HCT116 (cell line): ENCODE measurements around the gene EGFR. TPM values are rescaled to one million over a fixed set of nuclear protein-coding genes. Genes with fewer than 3 reads are reported as not detected.
A peak's percentile ranks its signal among the peaks of the same experiment; 100 is the strongest.

ENCODE experiments used
- ATAC-seq: fragments of 200-7000 bp; cut with Tn5 transposase; 2 replicates; pipeline ENCODE4 v1.9.1; 2020; ENCODE audit warnings: mild to moderate bottlenecking, moderate library complexity
- BruUV-seq: library from RNA; stranded (reverse); fragments of 400-500 nt; replicated peaks from 2 replicates; lab custom pipeline; 2021; lab: Mats Ljungman, UMichigan
- CTCF ChIA-PET: fragments of 300-600 bp; sonication (Branson Sonifier 250); formaldehyde crosslinking; loops from one replicate; lab custom pipeline; 2021; ENCODE audit warnings: antibody characterized with exemption; lab: Charles Lee
- POLR2A ChIA-PET: fragments of 300-600, 350-600 bp; sonication (Branson Sonifier 250); formaldehyde crosslinking; loops from one replicate; lab custom pipeline; 2021; ENCODE audit warnings: antibody characterized with exemption; lab: Charles Lee
- RAD21 ChIA-PET, 2 experiments: fragments of 300-600 bp; sonication (Branson Sonifier 250); formaldehyde crosslinking; loops; one replicate each; lab custom pipeline; 2023; ENCODE audit warnings: low total read pairs in 2 of 2; ENCODE audit not compliant: uncharacterized antibody in 2 of 2, unreplicated experiment in 2 of 2, low non-redundant PET in 1 of 2; lab: Charles Lee
- DNase-seq: peaks from one replicate; pipeline ENCODE4 v3.0.0-alpha.2; 2010; ENCODE audit warnings: low read depth, low spot score
- H2AFZ ChIP-seq: fragments of 200-600 bp; shearing (Covaris generic), sonication (generic); 2 replicates; pipeline ENCODE4 v1.6.1; 2017; ENCODE audit warnings: low read depth, mixed run types, mixed read lengths, antibody characterized with exemption, low read length; ENCODE audit not compliant: poor library complexity, severe bottlenecking
- H3K27ac ChIP-seq: 2 replicates; pipeline ENCODE4 v1.5.1; 2012; ENCODE audit warnings: low read depth, low read length
- H3K27me3 ChIP-seq: fragments of 200-600 bp; sonication (generic); 2 replicates; pipeline ENCODE4 v1.6.1; 2016; ENCODE audit warnings: mixed run types, low read length, mixed read lengths; ENCODE audit not compliant: insufficient read depth
- H3K36me3 ChIP-seq, 2 experiments: fragments of 200-500 bp in 1 of 2; fragments of 200-600 bp in 1 of 2; sonication (Bioruptor generic) in 1 of 2; sonication (generic) in 1 of 2; 2 replicates each; pipeline versions ENCODE4 v1.5.1 to v1.6.1; 2014 to 2016; ENCODE audit warnings: low read length in 2 of 2, inconsistent platforms in 1 of 2, mixed read lengths in 1 of 2, mixed run types in 1 of 2; ENCODE audit not compliant: insufficient read depth in 2 of 2, control insufficient read depth in 1 of 2
- H3K4me1 ChIP-seq, 2 experiments: fragments of 200-600 bp in 1 of 2; sonication (generic) in 1 of 2; 2 replicates each; pipeline versions ENCODE4 v1.5.1 to v1.6.1; 2012 to 2017; ENCODE audit warnings: low read length in 2 of 2, inconsistent platforms in 1 of 2, mild to moderate bottlenecking in 1 of 2, mixed read lengths in 1 of 2, mixed run types in 1 of 2, moderate library complexity in 1 of 2; ENCODE audit not compliant: insufficient read depth in 2 of 2, control insufficient read depth in 1 of 2
- H3K4me2 ChIP-seq: fragments of 200-600 bp; sonication (generic); 2 replicates; pipeline ENCODE4 v1.6.1; 2017; ENCODE audit warnings: mixed run types, low read length, mixed read lengths
- H3K4me3 ChIP-seq, 2 experiments: fragments of 200-600 bp in 1 of 2; sonication (generic) in 1 of 2; replicated peaks in 1 of 2; 2 replicates each; pipeline ENCODE4 v1.5.1; 2011 to 2016; ENCODE audit warnings: low read length in 2 of 2, control low read depth in 1 of 2, low read depth in 1 of 2, mild to moderate bottlenecking in 1 of 2, mixed read lengths in 1 of 2, mixed run types in 1 of 2
- H3K79me2 ChIP-seq: fragments of 200-600 bp; sonication (generic); 2 replicates; pipeline ENCODE4 v1.6.1; 2017; ENCODE audit warnings: mild to moderate bottlenecking, mixed run types, low read length, moderate library complexity, mixed read lengths; ENCODE audit not compliant: insufficient read depth
- H3K9ac ChIP-seq: fragments of 200-600 bp; sonication (generic); 2 replicates; pipeline ENCODE4 v1.6.1; 2016; ENCODE audit warnings: low read length, mixed read lengths
- H3K9me2 ChIP-seq: fragments of 200-600 bp; sonication (generic), shearing (Covaris generic); 2 replicates; pipeline ENCODE4 v1.6.1; 2017; ENCODE audit warnings: mixed run types, mild to moderate bottlenecking, moderate library complexity; ENCODE audit not compliant: insufficient read depth
- H3K9me3 ChIP-seq, 2 experiments: fragments of 200-500 bp in 1 of 2; fragments of 200-600 bp in 1 of 2; sonication (Bioruptor generic) in 1 of 2; sonication (generic) in 1 of 2; 2 replicates each; pipeline ENCODE4 v1.6.1; 2014 to 2017; ENCODE audit warnings: low read length in 2 of 2, mixed read lengths in 2 of 2, inconsistent platforms in 1 of 2, low read depth in 1 of 2, mild to moderate bottlenecking in 1 of 2, mixed run types in 1 of 2, moderate library complexity in 1 of 2; ENCODE audit not compliant: control insufficient read depth in 1 of 2, insufficient read depth in 1 of 2
- H4K20me1 ChIP-seq: fragments of 200-600 bp; sonication (generic), shearing (Covaris generic); 2 replicates; pipeline ENCODE4 v1.6.1; 2017; ENCODE audit warnings: mixed run types, mild to moderate bottlenecking, moderate library complexity; ENCODE audit not compliant: insufficient read depth
- CBX3 ChIP-seq: IDR thresholded peaks from 2 replicates; pipeline ENCODE4 v1.6.1; 2012; ENCODE audit warnings: low read depth
- CEBPB ChIP-seq: IDR thresholded peaks from 2 replicates; pipeline ENCODE4 v1.6.1; 2012; ENCODE audit warnings: low read depth
- EGR1 ChIP-seq: IDR thresholded peaks from 2 replicates; pipeline ENCODE4 v1.6.1; 2012; ENCODE audit warnings: low read depth
- EZH2 ChIP-seq: fragments of 200-600 bp; sonication (generic); IDR thresholded peaks from 2 replicates; pipeline ENCODE4 v1.6.1; 2017; ENCODE audit warnings: antibody characterized with exemption, mixed run types
- EZH2phosphoT487 ChIP-seq: fragments of 200-600 bp; IDR thresholded peaks from 2 replicates; pipeline ENCODE4 v1.6.1; 2018; ENCODE audit warnings: antibody characterized with exemption, borderline replicate concordance
- JUND ChIP-seq: IDR thresholded peaks from 2 replicates; pipeline ENCODE4 v1.6.1; 2012
- POLR2A ChIP-seq: IDR thresholded peaks from 2 replicates; pipeline ENCODE4 v1.7.0; 2011; ENCODE audit warnings: borderline replicate concordance; ENCODE audit not compliant: insufficient read depth, insufficient read length; ENCODE audit errors: extremely low read depth
- SIN3A ChIP-seq: IDR thresholded peaks from 2 replicates; pipeline ENCODE4 v1.6.1; 2012; ENCODE audit warnings: low read depth
- SP1 ChIP-seq: IDR thresholded peaks from 2 replicates; pipeline ENCODE4 v1.6.1; 2012; ENCODE audit warnings: low read depth
- TCF7L2 ChIP-seq: IDR thresholded peaks from 2 replicates; pipeline ENCODE4 v1.7.0; 2011; ENCODE audit warnings: borderline replicate concordance, inconsistent platforms; ENCODE audit not compliant: insufficient read depth, insufficient read length; ENCODE audit errors: extremely low read depth
- YY1 ChIP-seq: IDR thresholded peaks from 2 replicates; pipeline ENCODE4 v1.6.1; 2011; ENCODE audit warnings: low read length, low read depth, moderate library complexity, mild to moderate bottlenecking; ENCODE audit not compliant: insufficient replicate concordance; ENCODE audit errors: extremely low read depth
- ZFX ChIP-seq: fragments of 450-650 bp; IDR thresholded peaks from 2 replicates; pipeline ENCODE4 v1.6.1; 2017
- intact Hi-C: fragments of 100-400 bp; cut with micrococcal nuclease; formaldehyde crosslinking; loops from 2 replicates; pipeline ENCODE4 v1.10.0; 2022
- total RNA-seq: library from RNA; stranded (reverse); gene quantifications from one replicate; pipeline ENCODE4 v1.2.1, GENCODE V29; 2021; ENCODE audit not compliant: unreplicated experiment
- TF ChIP-seq, protein P1 (sequence below): IDR thresholded peaks from 2 replicates; pipeline ENCODE4 v1.6.1; 2012
- TF ChIP-seq, protein P2 (sequence below): IDR thresholded peaks from 2 replicates; pipeline ENCODE4 v1.6.1; 2012
- TF ChIP-seq, protein P3 (sequence below), 3 experiments: fragments of 200-600 bp in 1 of 3; sonication (generic) in 1 of 3; IDR thresholded peaks in 2 of 3; conservative IDR thresholded peaks in 1 of 3; 2 replicates each; pipeline ENCODE4 v1.5.1; 2012 to 2017; ENCODE audit warnings: low read depth in 2 of 3, low read length in 2 of 3, antibody characterized with exemption in 1 of 3, borderline replicate concordance in 1 of 3, control low read depth in 1 of 3, mild to moderate bottlenecking in 1 of 3, mixed read lengths in 1 of 3, mixed run types in 1 of 3, moderate library complexity in 1 of 3; ENCODE audit not compliant: insufficient read depth in 1 of 3

The EGFR gene
- total RNA-seq, 1 experiment from 2014 or later = 71.5 TPM

DNA sequence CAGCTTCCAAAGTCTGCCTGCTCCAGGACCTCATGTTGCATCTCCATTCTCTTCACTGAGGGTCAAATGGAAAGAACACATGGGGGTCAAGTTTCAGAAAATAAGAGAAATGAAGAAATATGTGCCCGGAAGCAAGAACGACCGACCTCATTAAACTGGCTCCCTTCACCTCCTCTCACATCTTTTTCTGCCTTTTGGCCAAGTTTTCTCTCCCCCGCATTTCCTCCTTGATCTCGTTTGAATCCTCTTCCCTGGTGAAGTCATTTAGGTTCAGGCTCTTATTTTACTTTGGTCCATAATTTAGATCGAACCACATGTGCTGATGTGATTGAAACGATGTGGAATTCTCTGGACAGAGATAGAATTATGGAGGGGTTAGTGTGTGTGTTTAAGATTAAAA, 44.2 kb downstream of the EGFR start:
- no peak for TF ChIP-seq EGR1
- no peak for TF ChIP-seq TCF7L2
- TF ChIP-seq JUND = no peak
- no peak for TF ChIP-seq SP1
- no peak for TF ChIP-seq YY1
- no peak for TF ChIP-seq POLR2A
- no peak for TF ChIP-seq EZH2phosphoT487
- TF ChIP-seq, protein P1, sequence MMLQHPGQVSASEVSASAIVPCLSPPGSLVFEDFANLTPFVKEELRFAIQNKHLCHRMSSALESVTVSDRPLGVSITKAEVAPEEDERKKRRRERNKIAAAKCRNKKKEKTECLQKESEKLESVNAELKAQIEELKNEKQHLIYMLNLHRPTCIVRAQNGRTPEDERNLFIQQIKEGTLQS = no peak
- TF ChIP-seq EZH2 = no peak
- TF ChIP-seq, protein P2, sequence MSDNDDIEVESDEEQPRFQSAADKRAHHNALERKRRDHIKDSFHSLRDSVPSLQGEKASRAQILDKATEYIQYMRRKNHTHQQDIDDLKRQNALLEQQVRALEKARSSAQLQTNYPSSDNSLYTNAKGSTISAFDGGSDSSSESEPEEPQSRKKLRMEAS = no peak
- no peak for TF ChIP-seq ZFX
- TF ChIP-seq, protein P3, sequence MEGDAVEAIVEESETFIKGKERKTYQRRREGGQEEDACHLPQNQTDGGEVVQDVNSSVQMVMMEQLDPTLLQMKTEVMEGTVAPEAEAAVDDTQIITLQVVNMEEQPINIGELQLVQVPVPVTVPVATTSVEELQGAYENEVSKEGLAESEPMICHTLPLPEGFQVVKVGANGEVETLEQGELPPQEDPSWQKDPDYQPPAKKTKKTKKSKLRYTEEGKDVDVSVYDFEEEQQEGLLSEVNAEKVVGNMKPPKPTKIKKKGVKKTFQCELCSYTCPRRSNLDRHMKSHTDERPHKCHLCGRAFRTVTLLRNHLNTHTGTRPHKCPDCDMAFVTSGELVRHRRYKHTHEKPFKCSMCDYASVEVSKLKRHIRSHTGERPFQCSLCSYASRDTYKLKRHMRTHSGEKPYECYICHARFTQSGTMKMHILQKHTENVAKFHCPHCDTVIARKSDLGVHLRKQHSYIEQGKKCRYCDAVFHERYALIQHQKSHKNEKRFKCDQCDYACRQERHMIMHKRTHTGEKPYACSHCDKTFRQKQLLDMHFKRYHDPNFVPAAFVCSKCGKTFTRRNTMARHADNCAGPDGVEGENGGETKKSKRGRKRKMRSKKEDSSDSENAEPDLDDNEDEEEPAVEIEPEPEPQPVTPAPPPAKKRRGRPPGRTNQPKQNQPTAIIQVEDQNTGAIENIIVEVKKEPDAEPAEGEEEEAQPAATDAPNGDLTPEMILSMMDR (IDR thresholded peaks at IDR 0.05 in 2 of 3, conservative IDR thresholded peaks at IDR 0.05 in 1 of 3; ENCODE audit: borderline replicate concordance in 1 of 3, insufficient read depth in 1 of 3, low read depth in 2 of 3, low read length in 2 of 3) = no peak
- TF ChIP-seq SIN3A = no peak
- no peak for TF ChIP-seq CEBPB
- no peak for TF ChIP-seq CBX3
- Histone ChIP-seq H3K36me3 (no peaks in the 10 kb centered on the region; a peak in 1 of 4 replicates), H3K4me3 (no peak overlapping the region), H3K4me1 (peaks cover 33 to 64% of the 10 kb centered on the region in 2 experiments), H4K20me1 (no peaks in the 10 kb centered on the region), H2AFZ (no peak overlapping the region), H3K27ac (no peak overlapping the region), H3K9ac (no peak overlapping the region), H3K9me2 (no peaks in the 10 kb centered on the region), H3K9me3 (no peaks in the 10 kb centered on the region), H3K79me2 (peaks cover 86% of the 10 kb centered on the region), H3K4me2 (peak overlapping the region; percentile 75), H3K27me3 (no peaks in the 10 kb centered on the region)
- POLR2A ChIA-PET = no interaction called here
- CTCF ChIA-PET = no interaction called here
- BruUV-seq = no TSS peak
- DNase-seq (no peak), ATAC-seq (no peak)
- RAD21 ChIA-PET = no interaction called here
- intact Hi-C loops = no loop called here
